IPS DF 6.9 (cell line): Measurements from ENCODE around the gene ATP8A1.

Experiments
- DNase-seq: peaks from one replicate; pipeline ENCODE4 v3.0.0-alpha.2; 2013; ENCODE audit warnings: low read depth, low spot score
- H3K27ac ChIP-seq: one replicate; pipeline ENCODE4 v1.5.1; 2013; ENCODE audit warnings: low read length, control low read depth
- H3K27me3 ChIP-seq: 2 replicates; pipeline ENCODE4 v1.6.1; 2013; ENCODE audit warnings: mild to moderate bottlenecking, low read length; ENCODE audit not compliant: control insufficient read depth, insufficient read depth
- H3K36me3 ChIP-seq: 2 replicates; pipeline ENCODE4 v1.6.1; 2013; ENCODE audit warnings: low read length; ENCODE audit not compliant: control insufficient read depth, insufficient read depth
- H3K4me1 ChIP-seq: 2 replicates; pipeline ENCODE4 v1.6.1; 2013; ENCODE audit warnings: low read length; ENCODE audit not compliant: control insufficient read depth, insufficient read depth
- H3K4me3 ChIP-seq: 2 replicates; pipeline ENCODE4 v1.5.1; 2013; ENCODE audit warnings: mild to moderate bottlenecking, low read length
- H3K9me3 ChIP-seq: 2 replicates; pipeline ENCODE4 v1.6.1; 2013; ENCODE audit warnings: low read length, inconsistent platforms; ENCODE audit not compliant: control insufficient read depth, insufficient read depth
- WGBS: extraction: QIAGEN DNeasy Blood & Tissue Kit; methylation state at CpG from one replicate; pipeline ENCODE4 v1.1.7; 2013; ENCODE audit warnings: mixed read lengths, missing lambda C conversion rate; ENCODE audit not compliant: insufficient read length, insufficient coverage; 5-methylcytosine and 5-hydroxymethylcytosine counted together

The ATP8A1 gene

DNA sequence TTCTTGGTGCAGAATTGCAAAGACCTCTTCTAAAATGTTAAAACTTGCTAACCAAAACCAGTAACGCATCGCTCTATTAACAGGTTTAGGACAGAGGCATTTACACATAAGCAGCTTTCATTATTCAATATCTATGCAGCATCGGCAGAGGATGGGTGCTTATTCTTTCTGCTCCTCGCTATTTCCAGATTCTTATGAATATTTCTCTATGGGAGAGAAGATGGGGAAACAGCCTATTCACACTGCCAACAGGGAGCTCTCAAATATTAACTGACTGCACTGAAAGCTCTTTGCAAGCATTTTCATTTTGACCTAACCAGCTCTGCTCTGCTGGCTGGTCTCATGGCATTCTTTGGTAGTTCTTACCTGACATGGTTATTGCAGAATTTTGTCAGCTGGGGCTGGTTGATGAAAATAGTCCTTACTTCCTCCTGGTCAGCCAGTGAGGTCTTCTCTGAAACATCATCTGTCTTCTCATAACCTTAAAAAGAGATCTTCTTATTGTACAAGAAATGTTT lies 30.2 kb downstream of the ATP8A1 start:
- no peaks in the 10 kb centered on the region for H3K27me3 ChIP-seq
- no peaks in the 10 kb centered on the region for H3K9me3 ChIP-seq
- H3K4me3 ChIP-seq, result no peak overlapping the region
- DNase-seq, result no peak
- WGBS, result no CpG with 5 or more reads among the region's 4 CpGs
- no peaks in the 10 kb centered on the region for H3K4me1 ChIP-seq
- no peak overlapping the region for H3K27ac ChIP-seq
- no peaks in the 10 kb centered on the region for H3K36me3 ChIP-seq

GRCh38 chr4:42625329-42625728 lies 31.6 kb downstream of the ATP8A1 start:
- WGBS, result no CpG with 5 or more reads among the region's 4 CpGs

DNA sequence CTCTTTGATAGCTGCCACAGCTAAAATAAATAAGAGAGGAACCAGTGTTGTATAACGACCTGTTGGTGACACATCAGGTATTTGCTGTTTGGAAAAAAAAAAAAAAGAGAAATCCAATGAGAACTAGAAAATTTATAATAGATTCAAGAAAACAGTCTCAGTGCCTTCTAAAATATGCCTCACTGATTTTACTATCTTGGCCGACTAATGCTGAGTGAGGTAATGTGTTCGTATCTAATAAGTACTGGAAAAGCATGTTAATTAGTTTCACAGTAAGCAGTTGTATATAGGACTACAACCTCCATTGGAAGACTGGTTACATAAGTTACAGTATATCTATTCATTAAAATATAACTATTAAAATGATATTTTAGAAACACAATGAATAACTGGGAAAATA lies 32.4 kb downstream of the ATP8A1 start:
- Histone ChIP-seq H3K4me3 (no peak overlapping the region), H3K9me3 (no peaks in the 10 kb centered on the region), H3K27ac (no peak overlapping the region), H3K4me1 (no peaks in the 10 kb centered on the region), H3K27me3 (no peaks in the 10 kb centered on the region), H3K36me3 (no peaks in the 10 kb centered on the region)
- no peak for DNase-seq
- WGBS, result no CpG with 5 or more reads among the region's 3 CpGs

More at GRCh38 chr4:42625329-42625728, 31.6 kb downstream of the ATP8A1 start:
- DNase-seq, result no peak
- Histone ChIP-seq H3K9me3 (no peaks in the 10 kb centered on the region), H3K27ac (no peak overlapping the region), H3K4me1 (no peaks in the 10 kb centered on the region), H3K36me3 (no peaks in the 10 kb centered on the region), H3K4me3 (no peak overlapping the region), H3K27me3 (no peaks in the 10 kb centered on the region)

GRCh38 chr4:42618023-42618422 lies 38.9 kb downstream of the ATP8A1 start:
- Histone ChIP-seq H3K4me1 (no peaks in the 10 kb centered on the region), H3K4me3 (no peak overlapping the region), H3K27ac (no peak overlapping the region), H3K9me3 (no peaks in the 10 kb centered on the region), H3K27me3 (no peaks in the 10 kb centered on the region), H3K36me3 (no peaks in the 10 kb centered on the region)
- 100% methylated on average over 1 of the region's 2 CpGs for WGBS
- no peak for DNase-seq

DNA sequence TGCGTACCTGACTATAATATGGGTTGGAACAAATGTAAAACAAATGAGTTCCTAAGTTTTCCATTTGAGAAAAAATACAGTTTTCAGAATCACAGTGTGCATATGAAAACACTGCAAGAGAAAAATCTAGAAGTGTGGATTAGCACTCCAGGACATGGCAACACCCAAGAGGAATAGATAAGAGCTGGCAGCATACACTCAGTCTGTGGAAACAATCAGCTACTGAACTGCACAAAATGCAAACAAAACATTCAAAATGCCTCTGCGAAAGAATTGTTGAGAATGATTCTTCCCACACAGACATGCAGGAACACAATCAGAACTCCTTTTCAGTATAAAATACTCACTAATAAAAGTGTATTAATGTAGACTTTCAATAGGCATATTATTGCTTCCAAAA lies 39.9 kb downstream of the ATP8A1 start:
- Histone ChIP-seq H3K27me3 (no peaks in the 10 kb centered on the region), H3K36me3 (no peaks in the 10 kb centered on the region), H3K4me3 (no peak overlapping the region), H3K9me3 (no peaks in the 10 kb centered on the region), H3K27ac (no peak overlapping the region), H3K4me1 (no peaks in the 10 kb centered on the region)
- DNase-seq, result no peak
- WGBS, result no CpG with 5 or more reads among the region's 2 CpGs

- no peaks in the 10 kb centered on the region for H3K9me3 ChIP-seq
- no peaks in the 10 kb centered on the region for H3K4me1 ChIP-seq
- H3K27ac ChIP-seq, result no peak overlapping the region
- no peaks in the 10 kb centered on the region for H3K27me3 ChIP-seq
- no peak overlapping the region for H3K4me3 ChIP-seq
- no peaks in the 10 kb centered on the region for H3K36me3 ChIP-seq
- WGBS, result no CpG with 5 or more reads among the region's 6 CpGs
- no peak for DNase-seq
Measured at GRCh38 chr4:42616572-42616971, 40.3 kb downstream of the ATP8A1 start.

- Histone ChIP-seq H3K27ac (no peak overlapping the region), H3K4me1 (no peaks in the 10 kb centered on the region), H3K9me3 (no peaks in the 10 kb centered on the region), H3K4me3 (no peak overlapping the region), H3K36me3 (no peaks in the 10 kb centered on the region), H3K27me3 (no peaks in the 10 kb centered on the region)
- no CpG with 5 or more reads among the region's 2 CpGs for WGBS
- no peak for DNase-seq
Measured at GRCh38 chr4:42615131-42615763, 41.7 kb downstream of the ATP8A1 start.

DNA sequence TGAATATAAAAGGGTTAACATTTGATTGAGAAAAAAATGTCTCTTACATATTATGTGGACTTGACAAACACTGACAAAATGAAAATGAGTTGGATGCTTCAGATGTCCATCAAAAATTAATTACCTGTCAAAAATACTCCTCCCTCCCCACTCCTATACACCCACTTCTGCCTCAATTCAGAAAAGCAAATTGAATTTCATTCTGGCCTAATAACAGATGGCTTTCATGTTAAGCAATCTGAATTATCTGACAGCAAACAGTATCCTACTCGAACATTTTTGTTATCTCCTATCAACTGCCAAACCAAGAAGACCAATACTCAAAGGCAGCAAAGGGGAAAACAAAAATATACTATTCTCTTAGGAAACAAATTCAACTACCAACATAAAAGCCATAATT lies 44.0 kb downstream of the ATP8A1 start:
- H3K36me3 ChIP-seq, result no peaks in the 10 kb centered on the region
- no CpG with 5 or more reads among the region's 1 CpG for WGBS
- no peaks in the 10 kb centered on the region for H3K4me1 ChIP-seq
- no peak overlapping the region for H3K27ac ChIP-seq
- H3K27me3 ChIP-seq, result no peaks in the 10 kb centered on the region
- no peak overlapping the region for H3K4me3 ChIP-seq
- no peaks in the 10 kb centered on the region for H3K9me3 ChIP-seq
- DNase-seq, result no peak

- Histone ChIP-seq H3K9me3 (no peaks in the 10 kb centered on the region), H3K4me3 (no peak overlapping the region), H3K27me3 (no peaks in the 10 kb centered on the region), H3K4me1 (no peaks in the 10 kb centered on the region), H3K36me3 (no peaks in the 10 kb centered on the region), H3K27ac (no peak overlapping the region)
- no peak for DNase-seq
- WGBS, result no CpG with 5 or more reads among the region's 4 CpGs
Measured at GRCh38 chr4:42610941-42611340, 46.0 kb downstream of the ATP8A1 start.

GRCh38 chr4:42609051-42609450 lies 47.9 kb downstream of the ATP8A1 start:
- Histone ChIP-seq H3K4me1 (no peaks in the 10 kb centered on the region), H3K27ac (no peak overlapping the region), H3K36me3 (no peaks in the 10 kb centered on the region), H3K27me3 (no peaks in the 10 kb centered on the region), H3K9me3 (no peaks in the 10 kb centered on the region), H3K4me3 (no peak overlapping the region)
- DNase-seq, result no peak
- no CpG with 5 or more reads among the region's 4 CpGs for WGBS

DNA sequence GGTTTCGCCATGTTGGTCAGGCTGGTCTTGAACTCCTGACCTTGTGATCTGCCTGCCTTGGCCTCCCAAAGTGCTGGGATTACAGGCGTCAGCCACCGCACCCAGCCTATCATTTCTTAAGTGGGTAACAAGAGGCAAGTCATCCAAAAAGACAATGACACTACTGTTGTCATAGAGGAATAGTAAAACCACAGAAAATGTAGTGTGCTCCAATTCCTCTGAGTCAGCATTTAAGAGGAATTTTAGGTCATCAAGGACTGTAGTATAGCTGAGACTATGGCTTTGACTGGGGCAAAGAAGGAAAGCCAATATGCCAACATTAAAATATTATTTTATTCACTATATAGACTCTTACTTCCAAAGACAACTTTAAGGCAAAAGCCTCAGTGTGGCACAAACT lies 48.4 kb downstream of the ATP8A1 start:
- DNase-seq, result no peak
- no peaks in the 10 kb centered on the region for H3K36me3 ChIP-seq
- H3K27me3 ChIP-seq, result no peaks in the 10 kb centered on the region
- H3K4me3 ChIP-seq, result no peak overlapping the region
- H3K9me3 ChIP-seq, result no peaks in the 10 kb centered on the region
- no peak overlapping the region for H3K27ac ChIP-seq
- H3K4me1 ChIP-seq, result no peaks in the 10 kb centered on the region
- no CpG with 5 or more reads among the region's 3 CpGs for WGBS
